GM18519 (cell line): ENCODE data around the gene LARP1.
"Not testable (repeated sequence)": the region's sequence is repeated elsewhere in the genome, so short reads cannot be mapped to it uniquely, and the experiment has no call there.

Source experiments
- ATAC-seq: cut with Tn5 transposase; IDR thresholded peaks from one replicate; pipeline ENCODE4 v1.9.1; 2021; ENCODE audit warnings: mild to moderate bottlenecking, moderate library complexity; ENCODE audit not compliant: unreplicated experiment, low FRiP score

The LARP1 gene

DNA sequence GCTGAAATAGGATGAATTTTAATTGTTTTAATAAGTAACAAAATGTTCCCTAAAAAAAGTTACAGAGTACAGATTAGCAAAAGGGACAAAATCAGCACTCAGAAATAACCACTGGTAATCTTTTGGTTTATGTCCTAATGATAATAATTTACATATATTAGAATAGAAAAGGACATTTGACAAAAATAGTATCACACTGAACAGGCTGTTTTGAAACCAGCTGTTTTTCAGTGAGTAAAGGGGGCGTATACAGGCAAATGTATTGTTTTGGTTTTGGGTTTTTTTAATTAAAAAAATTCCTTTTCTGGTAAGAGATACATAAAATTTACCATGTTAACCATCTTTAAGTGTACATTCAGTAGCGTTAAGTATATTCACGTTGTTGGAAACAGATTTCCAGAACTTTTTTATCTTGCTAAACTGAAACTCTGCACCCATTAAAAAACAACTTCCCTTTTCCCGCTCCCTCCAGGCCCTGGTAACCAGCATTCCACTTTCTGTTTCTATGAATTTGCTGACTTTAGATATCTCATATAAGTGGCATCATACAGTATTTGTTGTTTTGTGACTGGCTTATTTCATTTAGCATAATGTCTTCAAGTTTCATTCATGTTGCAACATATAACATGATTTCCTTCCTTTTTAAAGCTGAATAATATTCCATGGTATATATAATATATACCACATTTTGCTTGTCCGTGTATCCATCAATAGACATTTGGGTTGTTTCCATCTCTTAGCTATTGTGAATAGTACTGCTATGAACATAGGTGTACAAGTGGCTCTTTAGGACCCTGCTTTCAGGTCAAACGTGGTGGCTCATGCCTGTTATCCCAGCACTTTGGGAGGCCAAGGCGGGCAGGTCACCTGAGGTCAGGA, 20.6 kb upstream of the LARP1 start:
- ATAC-seq = no peak

GRCh38 chr5:154735362-154735761, 19.8 kb upstream of the LARP1 start:
- not testable (repeated sequence) for ATAC-seq

GRCh38 chr5:154736372-154736771, 18.8 kb upstream of the LARP1 start:
- ATAC-seq = not testable (repeated sequence)

DNA sequence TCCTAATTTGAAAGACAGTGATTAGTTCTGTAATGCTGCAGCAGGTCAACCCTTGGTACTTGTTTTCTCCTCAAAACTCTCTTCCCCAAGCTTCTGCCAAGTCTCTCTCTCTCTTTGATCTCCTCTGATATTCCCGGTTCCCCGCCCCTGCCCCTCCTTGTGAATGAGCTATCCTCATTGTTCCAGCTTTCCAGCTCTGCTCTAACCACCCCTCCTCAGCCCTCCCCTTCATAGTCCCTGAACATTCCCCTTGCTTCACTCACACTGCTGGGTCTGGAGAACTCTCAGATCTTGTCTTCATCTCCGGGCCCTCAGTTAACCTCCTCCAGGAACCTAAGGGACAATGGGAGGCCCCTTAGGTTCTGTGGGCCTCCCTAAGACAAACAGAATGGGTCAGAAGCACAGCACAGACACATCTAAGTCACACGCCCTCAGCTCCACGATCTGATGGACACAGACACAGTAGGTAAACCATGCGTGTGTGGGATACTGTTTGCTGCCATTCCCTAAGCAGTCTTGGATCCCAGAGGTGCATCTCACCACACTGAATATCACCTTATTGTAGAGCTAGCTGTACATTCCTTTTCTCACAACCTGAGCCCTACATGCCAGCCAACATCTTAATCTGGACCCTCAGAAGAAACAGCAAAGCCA, 17.4 kb upstream of the LARP1 start:
- ATAC-seq = no peak

- no peak for ATAC-seq
Measured at GRCh38 chr5:154740483-154740882, 14.7 kb upstream of the LARP1 start.

GRCh38 chr5:154740957-154741356, 14.2 kb upstream of the LARP1 start:
- no peak for ATAC-seq

DNA sequence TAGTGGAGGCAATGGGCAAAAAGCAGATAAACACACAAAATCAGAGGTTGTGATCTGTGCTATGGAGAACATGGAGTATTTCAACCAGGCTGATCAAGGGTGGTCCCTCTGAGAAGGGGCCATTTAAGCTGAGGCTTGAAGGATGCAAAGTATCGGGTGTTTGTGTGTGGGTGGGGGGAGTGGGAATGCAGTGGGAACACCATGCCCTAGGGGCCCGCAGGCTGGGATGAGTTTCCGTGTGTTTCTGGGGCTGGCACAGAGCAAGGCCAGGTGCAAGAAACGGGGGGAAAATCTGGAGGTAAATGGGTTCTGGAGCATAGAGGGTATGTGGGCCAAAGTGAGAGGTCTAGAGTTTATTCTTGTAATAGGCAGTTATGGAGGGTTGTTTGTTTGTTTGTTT, 13.8 kb upstream of the LARP1 start:
- ATAC-seq = no peak

GRCh38 chr5:154743812-154744211, 11.4 kb upstream of the LARP1 start:
- ATAC-seq = no peak

DNA sequence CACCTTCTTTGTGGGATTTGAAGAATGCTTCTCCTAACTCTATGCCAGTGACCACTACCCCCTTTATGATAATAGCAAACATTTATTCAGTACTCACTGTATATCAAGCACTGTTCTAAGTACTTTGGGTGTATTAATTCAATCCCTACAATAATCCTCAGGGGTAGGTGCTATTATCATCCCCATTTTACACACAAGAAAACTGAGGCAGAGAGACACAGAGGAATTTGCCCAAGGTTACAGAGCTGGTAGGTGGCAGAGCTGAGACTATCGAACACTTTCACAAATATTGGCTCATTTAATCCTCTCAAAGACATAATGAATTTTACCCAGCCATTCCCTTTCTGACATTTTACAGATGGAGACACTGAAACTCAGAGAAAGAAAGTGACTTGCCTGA, 9.8 kb upstream of the LARP1 start:
- ATAC-seq = no peak

GRCh38 chr5:154749491-154749890, 5.7 kb upstream of the LARP1 start:
- no peak for ATAC-seq

DNA sequence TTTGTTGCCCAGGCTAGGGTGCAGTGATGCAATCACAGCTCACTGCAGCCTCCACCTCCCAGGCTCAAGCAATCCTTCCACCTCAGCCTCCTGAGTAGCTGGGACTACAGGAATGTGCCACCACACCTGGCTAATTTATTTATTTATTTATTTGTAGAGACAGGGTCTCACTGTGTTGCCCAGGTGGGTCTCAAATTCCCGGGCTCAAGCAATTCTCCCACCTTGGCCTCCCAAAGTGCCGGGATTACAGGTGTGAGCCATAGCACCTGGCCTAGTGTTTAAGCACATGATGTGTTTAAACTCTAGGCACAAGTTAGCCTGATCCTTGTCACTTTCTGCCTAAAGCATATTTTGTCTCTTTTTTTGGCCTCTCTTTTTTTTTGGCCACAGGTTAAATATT, 4.5 kb upstream of the LARP1 start:
- ATAC-seq = not testable (repeated sequence)

DNA sequence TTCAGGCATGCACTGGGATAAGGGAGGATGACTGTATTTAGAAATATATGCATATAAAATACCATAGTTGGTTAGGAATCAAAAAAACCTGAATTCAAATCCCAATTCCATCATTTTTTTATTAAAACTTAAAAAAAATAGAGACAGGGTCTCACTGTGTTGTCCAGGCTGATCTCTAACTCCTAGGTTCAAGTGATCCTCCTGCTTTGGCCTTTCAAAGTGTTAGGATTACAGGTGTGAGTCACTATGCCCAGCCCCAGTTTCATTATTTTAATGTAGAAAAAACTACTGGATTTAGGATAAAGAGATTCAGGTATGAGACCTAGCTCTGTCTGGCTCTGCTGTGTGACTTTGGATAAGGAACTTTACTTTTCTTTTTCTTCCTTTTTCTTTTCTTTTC, 3.3 kb upstream of the LARP1 start:
- ATAC-seq = no peak

GRCh38 chr5:154753792-154754191, 1.4 kb upstream of the LARP1 start:
- no peak for ATAC-seq

DNA sequence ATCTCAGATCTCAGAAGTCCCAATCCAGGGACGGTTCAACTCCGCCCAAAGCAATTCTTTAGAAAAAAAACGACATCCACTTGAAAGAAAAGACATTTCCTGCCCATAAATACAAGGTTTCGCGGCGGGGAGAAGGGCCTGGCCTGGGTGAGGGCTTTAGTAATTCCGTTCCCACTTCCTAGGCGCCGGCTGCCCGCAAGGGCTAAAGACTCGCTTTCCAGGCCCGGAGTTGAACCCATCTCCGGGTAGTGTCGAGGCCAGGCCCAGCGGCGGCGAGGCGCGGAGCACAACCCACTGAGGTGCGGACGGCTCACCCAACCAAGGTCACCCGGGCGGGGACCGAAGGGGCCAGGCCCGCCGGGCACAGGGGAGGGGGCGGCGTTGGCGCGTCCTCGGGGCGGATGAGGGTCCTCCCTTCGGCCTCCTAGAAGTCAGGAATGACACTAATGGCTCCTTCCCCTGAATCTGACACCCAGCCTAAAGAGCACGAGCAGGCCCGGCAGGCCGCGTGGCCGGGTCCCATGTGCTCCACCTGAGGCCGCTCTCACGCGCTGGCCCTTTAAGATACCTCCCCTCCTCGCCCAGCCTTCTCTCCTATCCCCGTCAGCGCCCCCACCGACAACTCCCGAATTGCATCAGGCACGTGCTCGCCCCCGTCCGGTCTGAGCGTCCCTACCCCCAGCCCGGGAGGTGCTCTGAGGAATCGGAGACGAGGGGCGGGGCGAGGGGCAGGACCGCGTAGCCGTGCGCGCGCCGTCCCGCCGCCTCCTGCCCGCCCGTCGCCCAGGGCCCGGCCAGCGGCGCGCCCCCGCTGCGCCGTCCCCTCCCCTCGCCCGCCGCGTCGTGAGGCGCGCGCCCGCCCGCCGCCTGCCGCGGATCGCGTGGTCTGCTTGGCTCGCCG, 467 bp upstream of the LARP1 start:
- ATAC-seq = peak; percentile 85

- ATAC-seq = no peak
Measured at GRCh38 chr5:154756009-154756867, 1.1 kb downstream of the LARP1 start.

DNA sequence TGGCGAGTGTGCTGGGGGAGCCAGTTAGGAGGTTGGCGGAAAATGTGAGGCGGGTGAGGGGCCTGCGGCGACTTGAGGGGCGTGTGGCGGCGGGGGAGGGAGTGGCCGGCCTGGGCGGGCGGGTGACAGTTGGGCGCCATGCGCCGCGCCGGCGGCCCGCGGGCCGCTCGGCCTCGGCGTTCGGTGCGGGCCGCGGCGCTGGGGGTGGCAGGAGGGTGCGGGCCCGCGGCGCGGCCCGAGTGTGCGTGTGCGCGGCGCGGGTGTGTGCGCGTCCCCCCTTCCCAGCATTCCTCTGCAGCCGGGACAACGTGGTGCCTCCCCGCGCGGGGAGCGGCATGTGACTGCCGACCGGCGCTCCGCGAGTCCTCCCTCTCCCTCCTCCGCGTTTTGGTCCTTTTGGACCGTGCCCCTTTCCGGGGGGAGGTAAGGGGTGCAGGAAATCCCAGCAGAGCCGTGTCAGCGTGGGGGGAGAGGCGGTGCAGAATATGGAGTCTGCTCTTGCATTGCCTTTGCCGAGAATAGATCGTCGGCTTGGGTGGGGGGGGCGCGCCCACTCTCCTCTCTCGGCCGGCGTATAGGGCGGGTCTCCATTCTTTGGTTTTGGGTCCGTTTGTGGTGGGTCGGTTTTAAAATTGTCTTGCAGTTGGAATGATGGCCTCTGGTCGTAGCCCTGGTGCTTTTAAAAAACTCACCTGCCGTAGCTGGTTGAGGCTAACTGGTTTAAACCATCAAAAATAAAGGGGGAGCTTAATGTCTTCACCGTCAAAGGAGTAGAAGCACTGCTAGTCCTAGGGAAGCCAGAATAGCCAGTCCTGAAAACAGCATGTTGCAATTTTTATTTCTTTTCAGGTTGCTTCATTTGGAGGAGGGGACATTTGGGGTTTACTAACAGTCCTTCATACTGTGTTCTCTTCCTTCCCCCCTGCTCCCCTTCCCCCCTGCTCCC, 2.0 kb downstream of the LARP1 start:
- no peak for ATAC-seq

- ATAC-seq = no peak
Measured at GRCh38 chr5:154757814-154758406, 2.7 kb downstream of the LARP1 start.

DNA sequence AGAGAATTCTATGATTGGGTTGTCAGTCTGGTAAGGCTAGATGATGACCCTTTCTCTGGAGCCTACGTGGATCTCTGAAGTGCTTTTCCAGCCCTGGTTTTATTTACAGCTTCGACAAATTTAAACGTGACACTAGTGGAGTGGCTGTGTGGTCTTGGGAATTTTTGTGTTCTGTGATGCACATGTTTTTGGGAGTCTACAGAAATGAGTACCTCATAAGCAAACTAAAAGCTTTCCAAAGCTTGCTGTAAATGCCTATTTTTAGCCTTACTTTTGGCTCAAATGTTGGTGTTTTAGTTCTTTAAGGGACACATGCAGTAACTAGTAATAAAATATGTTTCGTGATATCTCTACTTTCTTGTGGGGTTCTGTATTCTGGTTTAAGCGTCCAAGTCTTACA, 3.3 kb downstream of the LARP1 start:
- no peak for ATAC-seq

- ATAC-seq = no peak
Measured at GRCh38 chr5:154758977-154759376, 3.8 kb downstream of the LARP1 start.
